Caco-2 (cell line): ENCODE measurements around the gene LRRC27. TPM values are rescaled to one million over a fixed set of nuclear protein-coding genes. Genes with fewer than 3 reads are reported as not detected.
"Not testable (repeated sequence)": the region's sequence is repeated elsewhere in the genome, so short reads cannot be mapped to it uniquely, and the experiment has no call there.

ENCODE experiments used
- BruUV-seq: library from RNA; stranded (reverse); fragments of 400-500 nt; replicated peaks from 2 replicates; lab custom pipeline; 2021; lab: Mats Ljungman, UMichigan
- CTCF ChIA-PET: fragments of 300-600 bp; sonication (Branson Sonifier 250); formaldehyde crosslinking; loops from one replicate; lab custom pipeline; 2022; ENCODE audit warnings: antibody characterized with exemption; lab: Charles Lee
- POLR2A ChIA-PET: fragments of 300-600 bp; sonication (Branson Sonifier 250); formaldehyde crosslinking; loops from one replicate; lab custom pipeline; 2022; ENCODE audit warnings: antibody characterized with exemption; lab: Charles Lee
- DNase-seq, 2 experiments: peaks; one replicate each; pipeline versions ENCODE4 v3.0.0 to v3.0.0-alpha.2; 2020 to 2022
- H3K27me3 ChIP-seq: replicated peaks from 2 replicates; pipeline ENCODE4 v1.6.0; 2011; ENCODE audit warnings: low read length; ENCODE audit not compliant: control insufficient read depth, insufficient read depth
- H3K36me3 ChIP-seq: 2 replicates; pipeline ENCODE4 v1.5.1; 2011; ENCODE audit warnings: low read length; ENCODE audit not compliant: control insufficient read depth, insufficient read depth
- H3K4me1 ChIP-seq: fragments of 250-450 bp; sonication (Bioruptor Pico); 2 replicates; pipeline ENCODE4 v1.5.1; 2020; ENCODE audit warnings: mild to moderate bottlenecking
- H3K4me3 ChIP-seq: 2 replicates; pipeline ENCODE4 v1.5.1; 2011; ENCODE audit warnings: low read depth, mild to moderate bottlenecking, control low read depth, low read length
- H3K9me3 ChIP-seq: fragments of 250-450 bp; sonication (Bioruptor Pico); 2 replicates; pipeline ENCODE4 v1.5.1; 2020; ENCODE audit warnings: mild to moderate bottlenecking, moderate library complexity
- H3K27ac Mint-ChIP-seq: one replicate; pipeline ENCODE4 v1.8.0; 2022; ENCODE audit warnings: mixed read lengths; ENCODE audit not compliant: unreplicated experiment
- H3K27me3 Mint-ChIP-seq: one replicate; pipeline ENCODE4 v1.8.0; 2022; ENCODE audit warnings: mixed read lengths; ENCODE audit not compliant: insufficient read depth, unreplicated experiment
- H3K36me3 Mint-ChIP-seq: one replicate; pipeline ENCODE4 v1.8.0; 2022; ENCODE audit warnings: mild to moderate bottlenecking, mixed read lengths; ENCODE audit not compliant: insufficient read depth, unreplicated experiment
- H3K4me1 Mint-ChIP-seq: one replicate; pipeline ENCODE4 v1.8.0; 2022; ENCODE audit warnings: low read depth, mixed read lengths; ENCODE audit not compliant: unreplicated experiment
- H3K4me3 Mint-ChIP-seq: one replicate; pipeline ENCODE4 v1.8.0; 2022; ENCODE audit warnings: mild to moderate bottlenecking, moderate library complexity, mixed read lengths; ENCODE audit not compliant: unreplicated experiment
- H3K9me3 Mint-ChIP-seq: one replicate; pipeline ENCODE4 v1.8.0; 2022; ENCODE audit warnings: mixed read lengths; ENCODE audit not compliant: unreplicated experiment
- CTCF ChIP-seq, 2 experiments: fragments of 200-600 bp in 1 of 2; IDR thresholded peaks; 1 replicate in 1 of 2; 2 replicates in 1 of 2; pipeline versions ENCODE4 v1.5.1 to v1.8.0; 2011 to 2022; ENCODE audit warnings: antibody characterized with exemption in 1 of 2, control low read depth in 1 of 2, inconsistent platforms in 1 of 2, low read depth in 1 of 2, low read length in 1 of 2, mild to moderate bottlenecking in 1 of 2, moderate library complexity in 1 of 2; ENCODE audit not compliant: insufficient read depth in 1 of 2, severe bottlenecking in 1 of 2, unreplicated experiment in 1 of 2
- intact Hi-C: fragments of 100-400 bp; cut with micrococcal nuclease; formaldehyde crosslinking; loops from one replicate; pipeline ENCODE4 v1.10.0; 2022; ENCODE audit not compliant: unreplicated experiment
- total RNA-seq: library from RNA; stranded (reverse); gene quantifications from 2 replicates; pipeline ENCODE4 v1.2.3, GENCODE V29; 2022

Gene LRRC27
- total RNA-seq, 1 experiment from 2014 or later, result 11.7 TPM

GRCh38 chr10:132350946-132351345 is 19.0 kb downstream of the LRRC27 start:
- Mint-ChIP-seq H3K36me3 (peaks cover 9% of the 10 kb centered on the region), H3K27ac (no peak overlapping the region), H3K4me3 (no peak overlapping the region), H3K9me3 (no peaks in the 10 kb centered on the region), H3K27me3 (no peaks in the 10 kb centered on the region), H3K4me1 (peaks cover 13% of the 10 kb centered on the region)
- H3K9me3 ChIP-seq, result no peaks in the 10 kb centered on the region
- no peak for TF ChIP-seq CTCF (IDR thresholded peaks at IDR 0.05; ENCODE audit: insufficient read depth in 1 of 2, low read depth in 1 of 2, low read length in 1 of 2, severe bottlenecking in 1 of 2, unreplicated experiment in 1 of 2)
- H3K4me1 ChIP-seq, result no peaks in the 10 kb centered on the region
- intact Hi-C loops, result no loop called here
- ChIA-PET CTCF (no interaction called here), POLR2A (no interaction called here)
- no peak for DNase-seq
- no peak overlapping the region for H3K4me3 ChIP-seq
- no TSS peak for BruUV-seq
- no peaks in the 10 kb centered on the region for H3K27me3 ChIP-seq
- H3K36me3 ChIP-seq, result no peaks in the 10 kb centered on the region; the same call in 1 of the 2 replicates

GRCh38 chr10:132351611-132352010 is 19.6 kb downstream of the LRRC27 start:
- POLR2A ChIA-PET, result no interaction called here
- H3K4me1 ChIP-seq, result no peaks in the 10 kb centered on the region
- no peak for DNase-seq
- H3K27me3 ChIP-seq, result no peaks in the 10 kb centered on the region
- peaks cover 9% of the 10 kb centered on the region for H3K36me3 Mint-ChIP-seq
- BruUV-seq, result no TSS peak
- H3K27me3 Mint-ChIP-seq, result no peaks in the 10 kb centered on the region
- no peaks in the 10 kb centered on the region; the same call in 1 of the 2 replicates for H3K36me3 ChIP-seq
- no peak for TF ChIP-seq CTCF (IDR thresholded peaks at IDR 0.05; ENCODE audit: insufficient read depth in 1 of 2, low read depth in 1 of 2, low read length in 1 of 2, severe bottlenecking in 1 of 2, unreplicated experiment in 1 of 2)
- intact Hi-C loops, result loop anchor here (1.0 to 2.0 kb wide), 2 partner anchors 17 to 128 kb away; no protein-coding TSS in a partner anchor
- H3K4me3 Mint-ChIP-seq, result no peak overlapping the region
- CTCF ChIA-PET, result no interaction called here
- no peak overlapping the region for H3K27ac Mint-ChIP-seq
- H3K9me3 ChIP-seq, result no peaks in the 10 kb centered on the region
- no peaks in the 10 kb centered on the region for H3K9me3 Mint-ChIP-seq
- peaks cover 13% of the 10 kb centered on the region for H3K4me1 Mint-ChIP-seq
- H3K4me3 ChIP-seq, result no peak overlapping the region

- H3K4me3 Mint-ChIP-seq, result not testable (repeated sequence)
- DNase-seq, result peak; percentile 67 to 78
- intact Hi-C loops, result loop anchor here (1.0 to 2.0 kb wide), 2 partner anchors 18 to 129 kb away; no protein-coding TSS in a partner anchor
These were observed 20.7 kb downstream of the LRRC27 start for GRCh38 chr10:132352462-132353308.

More at GRCh38 chr10:132352462-132353308, 20.7 kb downstream of the LRRC27 start:
- H3K27me3 Mint-ChIP-seq, H3K4me1 Mint-ChIP-seq, H3K9me3 Mint-ChIP-seq, CTCF ChIA-PET, H3K36me3 ChIP-seq, BruUV-seq, H3K9me3 ChIP-seq, H3K4me1 ChIP-seq, H3K27ac Mint-ChIP-seq, H3K4me3 ChIP-seq, H3K36me3 Mint-ChIP-seq, H3K27me3 ChIP-seq: not testable (repeated sequence)
- POLR2A ChIA-PET, result interaction anchor here (0.6 kb wide), 1 partner anchor 45 kb away, joined by 4 read pairs; the partner anchor contains the start of gene STK32C
- peak; percentile 83 to 87 for TF ChIP-seq CTCF (IDR thresholded peaks at IDR 0.05; ENCODE audit: insufficient read depth in 1 of 2, low read depth in 1 of 2, low read length in 1 of 2, severe bottlenecking in 1 of 2, unreplicated experiment in 1 of 2)
